Loucy (cell line): Measurements from ENCODE around the gene FBXL2.

Source experiments
- EZH2phosphoT487 ChIP-seq: fragments of 200-600 bp; IDR thresholded peaks from 2 replicates; pipeline ENCODE4 v1.6.1; 2018; ENCODE audit warnings: antibody characterized with exemption, mild to moderate bottlenecking, moderate library complexity, borderline replicate concordance
- TF ChIP-seq, protein P1 (sequence below): fragments of 200-600 bp; sonication (generic); conservative IDR thresholded peaks from 2 replicates; pipeline ENCODE4 v1.5.1; 2014; ENCODE audit warnings: mild to moderate bottlenecking, antibody characterized with exemption, low read length

DNA sequence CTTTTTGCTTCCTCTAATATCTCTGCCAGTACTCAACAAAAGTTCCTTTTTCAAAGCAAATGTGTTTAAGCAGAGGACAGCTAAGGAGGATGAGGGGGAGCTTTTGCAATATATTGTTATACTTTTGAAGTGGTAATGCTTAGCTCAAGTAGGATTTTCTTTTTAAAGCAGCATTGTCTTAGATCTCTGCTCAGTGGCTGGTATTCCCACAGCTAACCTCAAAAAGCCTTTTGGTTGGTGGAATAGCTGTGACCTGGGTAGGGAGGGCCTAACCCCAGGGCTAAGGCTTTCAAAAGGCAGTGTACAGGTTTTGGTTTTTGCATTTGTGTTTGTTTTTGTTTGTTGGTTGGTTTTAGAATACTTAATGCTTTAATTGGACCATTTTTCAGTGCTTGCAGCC is 86.8 kb downstream of the FBXL2 start:
- TF ChIP-seq, protein P1, sequence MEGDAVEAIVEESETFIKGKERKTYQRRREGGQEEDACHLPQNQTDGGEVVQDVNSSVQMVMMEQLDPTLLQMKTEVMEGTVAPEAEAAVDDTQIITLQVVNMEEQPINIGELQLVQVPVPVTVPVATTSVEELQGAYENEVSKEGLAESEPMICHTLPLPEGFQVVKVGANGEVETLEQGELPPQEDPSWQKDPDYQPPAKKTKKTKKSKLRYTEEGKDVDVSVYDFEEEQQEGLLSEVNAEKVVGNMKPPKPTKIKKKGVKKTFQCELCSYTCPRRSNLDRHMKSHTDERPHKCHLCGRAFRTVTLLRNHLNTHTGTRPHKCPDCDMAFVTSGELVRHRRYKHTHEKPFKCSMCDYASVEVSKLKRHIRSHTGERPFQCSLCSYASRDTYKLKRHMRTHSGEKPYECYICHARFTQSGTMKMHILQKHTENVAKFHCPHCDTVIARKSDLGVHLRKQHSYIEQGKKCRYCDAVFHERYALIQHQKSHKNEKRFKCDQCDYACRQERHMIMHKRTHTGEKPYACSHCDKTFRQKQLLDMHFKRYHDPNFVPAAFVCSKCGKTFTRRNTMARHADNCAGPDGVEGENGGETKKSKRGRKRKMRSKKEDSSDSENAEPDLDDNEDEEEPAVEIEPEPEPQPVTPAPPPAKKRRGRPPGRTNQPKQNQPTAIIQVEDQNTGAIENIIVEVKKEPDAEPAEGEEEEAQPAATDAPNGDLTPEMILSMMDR: no peak
- TF ChIP-seq EZH2phosphoT487: no peak
